ENCODE data around the gene CRISP1. TPM values are rescaled to one million over a fixed set of nuclear protein-coding genes. Genes with fewer than 3 reads are reported as not detected.

CRISP1 gene
- total RNA-seq, 4 donors from 2014 or later: not detected

GRCh38 chr6:49841424-49841823 lies 24.9 kb downstream of the CRISP1 start:
- Histone ChIP-seq H3K27ac (no peak overlapping the region), H3K4me3 (no peak overlapping the region), H3K36me3 (no peaks in the 10 kb centered on the region), H3K9me3 (no peaks in the 10 kb centered on the region), H3K4me1 (no peaks in the 10 kb centered on the region), H3K27me3 (no peaks in the 10 kb centered on the region)
- 73 to 83% methylated on average over 4 of the region's 4 CpGs for WGBS, 2 donors
- no peak for DNase-seq
- intact Hi-C loops (cut with DNase I): loop anchor here (10.0 kb wide), 1 partner anchor 217 kb away; no protein-coding TSS in a partner anchor
- TF ChIP-seq CTCF (IDR thresholded peaks at IDR 0.05) (no peak), POLR2A (IDR thresholded peaks at IDR 0.05) (no peak)

- intact Hi-C loops (cut with DNase I): loop anchor here (10.0 kb wide), 1 partner anchor 215 kb away; no protein-coding TSS in a partner anchor
- 82 to 98% methylated on average over 2 of the region's 2 CpGs for WGBS, 2 donors
- DNase-seq: no peak
These were observed 26.4 kb downstream of the CRISP1 start for GRCh38 chr6:49839957-49840356.

GRCh38 chr6:49839162-49839561 lies 27.2 kb downstream of the CRISP1 start:
- intact Hi-C loops (cut with DNase I): no loop called here
- TF ChIP-seq CTCF (IDR thresholded peaks at IDR 0.05) (no peak), POLR2A (IDR thresholded peaks at IDR 0.05) (no peak)
- Histone ChIP-seq H3K36me3 (no peaks in the 10 kb centered on the region), H3K4me3 (no peak overlapping the region), H3K27me3 (no peaks in the 10 kb centered on the region), H3K4me1 (no peaks in the 10 kb centered on the region), H3K9me3 (no peaks in the 10 kb centered on the region), H3K27ac (no peak overlapping the region)
- no peak for DNase-seq
- WGBS, 2 donors: 72 to 82% methylated on average over 2 of the region's 2 CpGs

More at GRCh38 chr6:49839957-49840356, 26.4 kb downstream of the CRISP1 start:
- Histone ChIP-seq H3K27ac (no peak overlapping the region), H3K4me3 (no peak overlapping the region), H3K36me3 (no peaks in the 10 kb centered on the region), H3K9me3 (no peaks in the 10 kb centered on the region), H3K4me1 (no peaks in the 10 kb centered on the region), H3K27me3 (no peaks in the 10 kb centered on the region)
- TF ChIP-seq POLR2A (IDR thresholded peaks at IDR 0.05): no peak
- TF ChIP-seq CTCF (IDR thresholded peaks at IDR 0.05): no peak

- no peak overlapping the region for H3K4me3 ChIP-seq
- H3K9me3 ChIP-seq: no peaks in the 10 kb centered on the region
- no peaks in the 10 kb centered on the region for H3K4me1 ChIP-seq
- 72 to 82% methylated on average over 3 of the region's 3 CpGs for WGBS, 2 donors
- H3K27me3 ChIP-seq: no peaks in the 10 kb centered on the region
- no peak for TF ChIP-seq POLR2A (IDR thresholded peaks at IDR 0.05)
- no peak for TF ChIP-seq CTCF (IDR thresholded peaks at IDR 0.05)
- DNase-seq: no peak
- H3K36me3 ChIP-seq: no peaks in the 10 kb centered on the region
- H3K27ac ChIP-seq: no peak overlapping the region
- intact Hi-C loops (cut with DNase I): no loop called here
These were observed 31.2 kb downstream of the CRISP1 start for GRCh38 chr6:49835140-49835539.

GRCh38 chr6:49833386-49833785 lies 32.9 kb downstream of the CRISP1 start:
- DNase-seq: no peak
- H3K4me1 ChIP-seq: no peaks in the 10 kb centered on the region
- intact Hi-C loops (cut with DNase I): no loop called here
- TF ChIP-seq CTCF (IDR thresholded peaks at IDR 0.05) (no peak), POLR2A (IDR thresholded peaks at IDR 0.05) (no peak)
- H3K27me3 ChIP-seq: no peaks in the 10 kb centered on the region
- H3K9me3 ChIP-seq: no peaks in the 10 kb centered on the region
- H3K27ac ChIP-seq: no peak overlapping the region
- no peaks in the 10 kb centered on the region for H3K36me3 ChIP-seq
- 74 to 77% methylated on average over 1 of the region's 1 CpG for WGBS, 2 donors
- H3K4me3 ChIP-seq: no peak overlapping the region

All from esophagus squamous epithelium (tissue), 5 donors.